K562 (cell line): Measurements from ENCODE around the gene NRG2.

Experiments used
- EP300 ChIP-seq: IDR thresholded peaks from 2 replicates; pipeline ENCODE4 v1.6.1; 2012; ENCODE audit warnings: low read length, improper control_type of control experiment
- POLR2A ChIP-seq: fragments of 450-650 bp; conservative IDR thresholded peaks from 2 replicates; pipeline ENCODE4 v1.6.1; 2016
- POLR3A ChIP-seq: IDR thresholded peaks from 2 replicates; pipeline ENCODE4 v1.6.1; 2011; ENCODE audit warnings: borderline replicate concordance, mild to moderate bottlenecking, moderate library complexity; ENCODE audit not compliant: insufficient read length, insufficient read depth; ENCODE audit errors: extremely low read depth
- ZBTB33 ChIP-seq: sonication (generic); formaldehyde crosslinking; IDR thresholded peaks from 2 replicates; pipeline ENCODE4 v1.8.1; 2023; ENCODE audit warnings: mild to moderate bottlenecking, missing genetic modification reagents

GRCh38 chr5:139925216-139925562 lies 117.9 kb downstream of the NRG2 start:
- TF ChIP-seq POLR3A: no peak
- TF ChIP-seq POLR2A: no peak
- TF ChIP-seq ZBTB33 (CRISPR knock-in tag): no peak
- no peak for TF ChIP-seq EP300
